ENCODE results near the gene KIAA0586.

KIAA0586 gene

DNA sequence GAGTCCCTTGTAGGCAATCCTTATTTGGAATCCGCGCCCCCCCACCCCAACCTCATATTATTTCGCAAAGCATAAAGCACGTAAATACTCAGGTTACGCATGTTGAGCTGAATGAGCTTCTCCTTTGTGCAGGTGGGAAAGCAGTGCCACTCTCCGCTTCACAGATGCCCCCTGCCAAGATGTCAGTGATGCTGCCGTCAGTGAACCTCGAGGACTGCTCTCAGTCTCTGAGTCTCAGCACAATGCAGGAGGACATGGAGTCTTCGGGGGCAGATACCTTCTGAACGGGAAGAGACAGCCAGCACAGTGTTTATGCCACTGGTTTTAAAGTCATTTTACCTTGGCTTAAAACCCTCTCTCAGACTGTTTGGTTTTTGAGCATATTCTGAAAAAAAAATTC, 120.1 kb downstream of the KIAA0586 start:
- Histone ChIP-seq H3K4me1 (ENCODE audit: insufficient read depth, low read length) (no peaks in the 10 kb centered on the region), H3K9ac (ENCODE audit: low read depth, low read length) (no peak overlapping the region), H3K36me3 (ENCODE audit: insufficient read depth, low read length) (no peaks in the 10 kb centered on the region), H3K9me3 (ENCODE audit: control insufficient read depth, insufficient read depth, low read length) (no peaks in the 10 kb centered on the region)

- Histone ChIP-seq H3K9ac (ENCODE audit: low read depth, low read length) (no peak overlapping the region), H3K9me3 (ENCODE audit: control insufficient read depth, insufficient read depth, low read length) (no peaks in the 10 kb centered on the region), H3K4me1 (ENCODE audit: insufficient read depth, low read length) (no peaks in the 10 kb centered on the region), H3K36me3 (ENCODE audit: insufficient read depth, low read length) (no peaks in the 10 kb centered on the region)
Observed at GRCh38 chr14:58549105-58549757, 121.7 kb downstream of the KIAA0586 start.

- H3K9ac ChIP-seq (ENCODE audit: low read depth, low read length): no peak overlapping the region
- no peaks in the 10 kb centered on the region for H3K36me3 ChIP-seq (ENCODE audit: insufficient read depth, low read length)
- no peaks in the 10 kb centered on the region for H3K9me3 ChIP-seq (ENCODE audit: control insufficient read depth, insufficient read depth, low read length)
- H3K4me1 ChIP-seq (ENCODE audit: insufficient read depth, low read length): no peaks in the 10 kb centered on the region; the same call in 1 of the 2 replicates
Observed at GRCh38 chr14:58553959-58554358, 126.4 kb downstream of the KIAA0586 start.

GRCh38 chr14:58555647-58556046, 128.1 kb downstream of the KIAA0586 start:
- H3K36me3 ChIP-seq (ENCODE audit: insufficient read depth, low read length): no peaks in the 10 kb centered on the region
- peaks cover 6% of the 10 kb centered on the region; the same call in 1 of the 2 replicates for H3K4me1 ChIP-seq (ENCODE audit: insufficient read depth, low read length)
- no peak overlapping the region for H3K9ac ChIP-seq (ENCODE audit: low read depth, low read length)
- no peaks in the 10 kb centered on the region for H3K9me3 ChIP-seq (ENCODE audit: control insufficient read depth, insufficient read depth, low read length)

GRCh38 chr14:58557242-58557641, 129.7 kb downstream of the KIAA0586 start:
- no peaks in the 10 kb centered on the region for H3K9me3 ChIP-seq (ENCODE audit: control insufficient read depth, insufficient read depth, low read length)
- H3K9ac ChIP-seq (ENCODE audit: low read depth, low read length): no peak overlapping the region
- H3K36me3 ChIP-seq (ENCODE audit: insufficient read depth, low read length): no peaks in the 10 kb centered on the region
- H3K4me1 ChIP-seq (ENCODE audit: insufficient read depth, low read length): peaks cover 8% of the 10 kb centered on the region; the same call in 1 of the 2 replicates

- no peaks in the 10 kb centered on the region for H3K36me3 ChIP-seq (ENCODE audit: insufficient read depth, low read length)
- H3K4me1 ChIP-seq (ENCODE audit: insufficient read depth, low read length): peaks cover 8% of the 10 kb centered on the region; the same call in 1 of the 2 replicates
- H3K9me3 ChIP-seq (ENCODE audit: control insufficient read depth, insufficient read depth, low read length): no peaks in the 10 kb centered on the region
- no peak overlapping the region for H3K9ac ChIP-seq (ENCODE audit: low read depth, low read length)
Observed at GRCh38 chr14:58560208-58560607, 132.7 kb downstream of the KIAA0586 start.

- H3K9me3 ChIP-seq (ENCODE audit: control insufficient read depth, insufficient read depth, low read length): no peaks in the 10 kb centered on the region
- no peak overlapping the region for H3K9ac ChIP-seq (ENCODE audit: low read depth, low read length)
Observed at GRCh38 chr14:58562141-58562540, 134.6 kb downstream of the KIAA0586 start.

DNA sequence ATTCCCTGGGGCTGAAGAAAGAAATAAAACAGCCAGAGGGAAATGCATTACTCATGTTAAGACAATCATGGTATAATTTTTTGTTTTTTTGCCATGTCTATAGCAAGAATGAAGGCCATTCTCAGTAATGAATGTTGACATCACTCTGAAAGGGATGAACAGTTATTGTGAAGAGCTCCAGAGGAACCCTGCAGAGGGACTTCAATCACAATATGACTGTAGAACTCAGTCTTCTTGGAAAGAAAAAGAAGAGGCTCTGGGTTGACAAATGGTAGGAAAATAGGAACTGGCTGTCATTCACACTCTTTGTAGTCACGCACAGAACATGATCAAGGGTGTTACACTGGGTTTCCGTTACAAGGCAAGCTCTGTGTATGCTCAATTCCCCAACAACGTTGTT, 136.5 kb downstream of the KIAA0586 start:
- Histone ChIP-seq H3K36me3 (ENCODE audit: insufficient read depth, low read length) (no peaks in the 10 kb centered on the region), H3K9ac (ENCODE audit: low read depth, low read length) (no peak overlapping the region), H3K9me3 (ENCODE audit: control insufficient read depth, insufficient read depth, low read length) (no peaks in the 10 kb centered on the region), H3K4me1 (ENCODE audit: insufficient read depth, low read length) (peaks cover 8% of the 10 kb centered on the region; the same call in 1 of the 2 replicates)

More at GRCh38 chr14:58562141-58562540, 134.6 kb downstream of the KIAA0586 start:
- no peaks in the 10 kb centered on the region for H3K36me3 ChIP-seq (ENCODE audit: insufficient read depth, low read length)
- H3K4me1 ChIP-seq (ENCODE audit: insufficient read depth, low read length): peaks cover 8% of the 10 kb centered on the region; the same call in 1 of the 2 replicates

GRCh38 chr14:58565832-58566231, 138.3 kb downstream of the KIAA0586 start:
- H3K36me3 ChIP-seq (ENCODE audit: insufficient read depth, low read length): no peaks in the 10 kb centered on the region
- no peaks in the 10 kb centered on the region for H3K4me1 ChIP-seq (ENCODE audit: insufficient read depth, low read length)
- no peak overlapping the region for H3K9ac ChIP-seq (ENCODE audit: low read depth, low read length)
- no peaks in the 10 kb centered on the region for H3K9me3 ChIP-seq (ENCODE audit: control insufficient read depth, insufficient read depth, low read length)

- no peaks in the 10 kb centered on the region for H3K9me3 ChIP-seq (ENCODE audit: control insufficient read depth, insufficient read depth, low read length)
- H3K4me1 ChIP-seq (ENCODE audit: insufficient read depth, low read length): peaks cover 3% of the 10 kb centered on the region; the same call in 1 of the 2 replicates
- no peaks in the 10 kb centered on the region for H3K36me3 ChIP-seq (ENCODE audit: insufficient read depth, low read length)
Observed at GRCh38 chr14:58566979-58567378, 139.5 kb downstream of the KIAA0586 start.

DNA sequence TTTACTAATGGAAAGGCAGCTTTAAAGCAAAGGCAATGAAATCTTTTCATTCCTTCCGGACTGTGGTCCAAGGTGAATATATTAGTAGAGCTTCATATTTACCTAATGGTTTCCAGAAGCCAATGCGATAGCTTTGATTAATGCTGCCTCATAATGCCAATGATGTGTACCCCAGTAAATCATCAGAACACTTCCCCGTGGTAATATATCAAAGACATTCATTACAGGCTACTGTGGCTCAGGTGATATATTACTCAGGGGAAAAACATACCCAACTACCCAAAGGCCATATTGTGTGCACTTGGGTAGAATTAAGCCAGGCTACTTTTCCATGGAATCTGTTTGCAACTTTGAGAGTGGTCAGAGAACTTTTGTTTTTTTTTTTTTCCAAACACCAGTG, 140.8 kb downstream of the KIAA0586 start:
- no peak overlapping the region for H3K9ac ChIP-seq (ENCODE audit: low read depth, low read length)
- H3K36me3 ChIP-seq (ENCODE audit: insufficient read depth, low read length): no peaks in the 10 kb centered on the region
- no peaks in the 10 kb centered on the region for H3K9me3 ChIP-seq (ENCODE audit: control insufficient read depth, insufficient read depth, low read length)
- H3K4me1 ChIP-seq (ENCODE audit: insufficient read depth, low read length): peaks cover 8% of the 10 kb centered on the region; the same call in 1 of the 2 replicates

More at GRCh38 chr14:58566979-58567378, 139.5 kb downstream of the KIAA0586 start:
- no peak overlapping the region for H3K9ac ChIP-seq (ENCODE audit: low read depth, low read length)

DNA sequence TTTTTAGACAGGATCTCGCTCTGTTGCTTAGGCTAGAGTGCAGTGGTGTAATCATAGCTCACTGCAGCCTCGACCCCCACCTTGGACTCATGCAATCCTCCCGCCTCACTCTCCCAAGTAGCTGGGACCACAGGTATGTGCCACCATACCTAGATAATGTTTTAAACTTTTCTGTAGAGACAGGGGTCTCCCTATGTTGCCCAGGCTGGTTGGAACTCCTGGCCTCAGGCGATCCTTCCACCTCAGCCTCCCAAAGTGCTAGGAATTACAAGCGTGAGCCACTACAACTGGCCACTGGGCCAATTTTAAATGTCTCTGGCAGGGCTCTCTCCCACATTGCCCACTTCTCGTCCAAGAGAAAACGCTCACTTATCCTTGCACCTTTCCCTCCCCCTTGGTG, 143.7 kb downstream of the KIAA0586 start:
- Histone ChIP-seq H3K9me3 (ENCODE audit: control insufficient read depth, insufficient read depth, low read length) (no peaks in the 10 kb centered on the region), H3K9ac (ENCODE audit: low read depth, low read length) (no peak overlapping the region), H3K36me3 (ENCODE audit: insufficient read depth, low read length) (no peaks in the 10 kb centered on the region), H3K4me1 (ENCODE audit: insufficient read depth, low read length) (peaks cover 8% of the 10 kb centered on the region; the same call in 1 of the 2 replicates)

DNA sequence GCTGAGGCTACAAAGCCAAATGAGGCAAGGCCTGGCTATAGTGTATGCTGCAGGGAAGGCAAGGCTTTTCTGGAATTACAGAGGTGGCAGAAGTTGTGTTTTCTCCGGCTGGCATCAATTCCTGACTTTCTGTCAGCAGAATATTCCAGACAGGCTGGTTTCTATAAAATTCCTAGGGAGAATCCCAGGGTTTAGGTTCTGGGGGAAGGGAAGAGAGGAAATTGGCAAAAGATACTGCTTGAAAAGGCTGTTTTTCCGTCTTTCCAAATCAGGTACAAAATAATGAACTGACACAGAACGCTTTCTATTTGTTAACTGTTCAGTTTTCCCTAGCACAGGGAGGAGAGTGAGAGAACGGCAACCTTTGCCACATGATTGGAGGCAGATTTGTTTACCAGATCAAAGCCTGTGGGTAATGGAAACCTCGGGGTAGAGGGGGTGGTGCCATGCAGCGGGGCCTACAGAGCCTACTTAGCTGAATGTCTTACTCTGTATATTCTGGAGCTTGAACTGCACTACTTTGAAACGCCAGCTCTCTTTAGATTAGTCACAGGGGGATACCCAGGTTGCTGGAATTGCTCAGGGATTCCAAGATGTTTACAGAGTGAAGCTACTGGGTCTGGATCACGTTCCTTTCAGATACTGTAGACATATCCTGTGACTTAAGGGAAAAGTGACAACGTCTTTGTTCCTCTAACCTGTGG, 144.4 kb downstream of the KIAA0586 start:
- Histone ChIP-seq H3K9ac (ENCODE audit: low read depth, low read length) (no peak overlapping the region), H3K36me3 (ENCODE audit: insufficient read depth, low read length) (no peaks in the 10 kb centered on the region), H3K9me3 (ENCODE audit: control insufficient read depth, insufficient read depth, low read length) (no peaks in the 10 kb centered on the region), H3K4me1 (ENCODE audit: insufficient read depth, low read length) (peaks cover 8% of the 10 kb centered on the region; the same call in 1 of the 2 replicates)

GRCh38 chr14:58572473-58572853, 144.9 kb downstream of the KIAA0586 start:
- H3K36me3 ChIP-seq (ENCODE audit: insufficient read depth, low read length): no peaks in the 10 kb centered on the region
- H3K9me3 ChIP-seq (ENCODE audit: control insufficient read depth, insufficient read depth, low read length): no peaks in the 10 kb centered on the region
- H3K9ac ChIP-seq (ENCODE audit: low read depth, low read length): no peak overlapping the region
- peaks cover 8% of the 10 kb centered on the region; the same call in 1 of the 2 replicates for H3K4me1 ChIP-seq (ENCODE audit: insufficient read depth, low read length)

- no peaks in the 10 kb centered on the region for H3K36me3 ChIP-seq (ENCODE audit: insufficient read depth, low read length)
- no peak overlapping the region for H3K9ac ChIP-seq (ENCODE audit: low read depth, low read length)
- peaks cover 8% of the 10 kb centered on the region; the same call in 1 of the 2 replicates for H3K4me1 ChIP-seq (ENCODE audit: insufficient read depth, low read length)
- no peaks in the 10 kb centered on the region for H3K9me3 ChIP-seq (ENCODE audit: control insufficient read depth, insufficient read depth, low read length)
Observed at GRCh38 chr14:58572863-58573262, 145.3 kb downstream of the KIAA0586 start.
